ENCODE data around the gene NELL1.

Gene NELL1

DNA sequence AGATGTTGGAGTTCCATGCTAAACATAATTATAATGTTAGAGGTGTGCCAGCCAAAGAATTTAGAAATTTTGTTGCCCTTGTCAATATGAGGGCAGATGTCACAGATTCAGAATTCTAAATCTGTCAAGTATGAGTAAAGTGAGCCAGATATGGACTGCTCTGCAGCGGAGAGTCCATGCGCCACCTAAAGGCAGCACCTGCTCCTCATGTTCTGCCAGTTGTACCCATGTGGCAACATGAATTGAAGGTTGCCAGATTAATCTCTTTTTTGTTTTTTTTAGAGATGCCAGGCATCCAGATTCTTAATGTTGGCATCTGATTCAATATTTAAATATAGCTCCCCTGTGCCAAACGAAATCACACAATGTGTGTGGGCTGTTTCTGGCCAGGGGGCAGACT lies 844.9 kb downstream of the NELL1 start:
- DNase-seq: no peak

DNA sequence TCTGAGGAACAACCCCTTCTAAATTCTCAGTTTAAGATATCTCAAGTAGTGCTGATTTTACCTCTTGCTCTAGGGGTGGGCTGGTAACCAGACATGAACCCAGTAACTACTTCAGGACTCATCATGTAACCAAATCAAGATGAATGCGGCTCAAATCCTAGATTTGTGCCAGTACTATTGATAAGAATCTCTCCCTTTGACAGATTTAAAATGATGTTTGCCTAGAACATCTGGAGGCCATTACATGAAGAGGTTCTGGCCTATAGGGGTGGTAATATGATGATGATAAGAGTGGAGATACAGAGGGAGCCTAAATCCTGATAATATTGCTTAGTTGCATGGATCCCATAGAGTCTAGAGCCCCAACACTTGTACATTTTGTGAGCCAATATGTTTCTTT lies 850.9 kb downstream of the NELL1 start:
- no peak for DNase-seq

DNA sequence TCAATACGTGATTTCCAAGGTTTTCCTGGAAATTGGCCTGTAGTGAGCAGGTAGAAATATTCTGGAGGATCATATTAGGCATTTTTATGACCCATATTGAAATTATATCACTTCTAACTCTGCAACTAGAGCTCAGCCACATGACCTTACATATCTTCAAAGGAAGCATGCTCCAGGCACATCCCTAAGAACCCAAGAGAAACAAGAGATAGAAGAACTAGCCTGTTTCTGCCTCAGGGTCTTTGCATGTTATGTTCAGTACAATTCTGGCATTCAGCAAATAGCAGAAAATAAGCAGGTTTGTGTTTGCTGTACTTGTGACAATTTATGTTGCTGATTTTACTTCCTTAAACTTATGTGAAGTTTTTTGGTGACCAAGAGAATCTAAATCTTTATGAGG lies 859.8 kb downstream of the NELL1 start:
- no peak for DNase-seq

DNA sequence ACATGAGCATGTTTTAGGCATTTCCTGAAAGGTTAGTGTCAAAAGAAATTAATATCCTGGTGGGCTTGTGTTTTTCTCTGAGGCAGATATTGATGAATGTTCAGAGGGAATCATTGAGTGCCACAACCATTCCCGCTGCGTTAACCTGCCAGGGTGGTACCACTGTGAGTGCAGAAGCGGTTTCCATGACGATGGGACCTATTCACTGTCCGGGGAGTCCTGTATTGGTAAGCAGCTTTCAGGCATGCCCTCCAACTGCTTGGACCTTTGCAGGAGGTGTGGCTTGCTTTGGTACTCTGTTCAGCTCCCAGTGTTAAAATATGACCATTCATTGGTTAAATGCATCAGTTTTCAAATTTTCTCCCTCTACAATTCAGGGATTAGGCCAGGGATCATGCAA lies 864.9 kb downstream of the NELL1 start:
- no peak for DNase-seq

DNA sequence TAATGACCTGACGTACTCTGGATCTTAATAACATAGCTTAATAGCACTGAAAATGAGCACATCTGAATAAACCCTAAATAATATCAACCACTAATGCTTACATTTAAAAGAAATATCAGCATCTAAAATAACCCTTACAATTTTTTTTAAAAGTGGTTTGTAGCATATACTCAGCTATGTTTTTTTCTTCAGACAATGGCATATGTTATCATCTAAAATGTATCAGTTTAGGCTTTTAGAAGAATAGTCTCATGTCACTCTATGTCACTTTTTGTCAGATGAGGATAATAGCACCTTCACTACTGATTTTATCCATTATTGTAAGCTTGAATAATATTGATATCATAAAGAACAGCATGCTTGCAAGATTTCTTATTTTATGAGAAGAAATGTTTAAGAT lies 868.6 kb downstream of the NELL1 start:
- no peak for DNase-seq

DNA sequence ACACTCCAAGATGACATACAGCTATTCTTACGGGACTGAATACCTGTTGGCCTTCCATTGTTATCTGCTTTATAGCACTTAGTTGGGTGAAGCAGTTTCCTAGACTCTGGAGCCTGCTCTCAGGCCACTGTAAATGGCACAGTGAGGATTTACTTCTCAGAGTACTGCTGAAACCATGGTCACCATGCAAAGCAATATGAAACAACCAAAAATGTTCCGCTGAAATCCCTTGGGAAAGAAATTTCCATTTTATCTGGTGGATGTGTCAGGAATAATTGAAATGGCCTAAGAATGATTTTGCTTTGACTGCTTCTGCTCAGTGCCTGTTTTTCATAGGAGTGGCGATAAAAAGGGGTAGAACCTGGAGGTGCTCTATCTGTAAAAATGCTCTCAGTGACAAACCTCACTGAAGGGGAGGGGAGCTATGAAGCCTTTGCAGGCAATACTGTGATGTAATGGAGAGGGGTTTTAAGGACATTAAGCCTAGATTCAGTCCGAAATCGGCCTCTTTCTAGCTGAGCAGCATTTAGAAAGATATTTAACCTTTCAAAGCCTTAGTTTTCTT lies 871.9 kb downstream of the NELL1 start:
- no peak for DNase-seq

DNA sequence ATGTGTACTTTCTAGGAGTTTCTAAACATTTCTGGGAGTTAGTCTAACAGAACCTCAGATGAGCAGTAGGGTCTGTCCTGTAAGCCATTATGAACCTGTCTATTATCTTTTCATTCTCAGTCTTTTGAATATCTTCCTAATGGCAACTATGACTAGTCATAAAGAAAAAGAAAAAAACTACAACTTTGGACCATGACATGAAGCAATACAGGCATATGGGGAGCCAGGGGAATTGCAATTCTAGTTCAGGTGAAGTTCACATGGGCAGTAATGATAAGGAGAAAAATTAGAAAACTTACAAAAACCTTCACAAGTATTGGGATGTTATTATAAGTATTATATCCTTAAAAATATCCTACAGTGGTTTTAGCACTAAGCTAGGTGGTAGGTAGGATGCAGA lies 874.5 kb downstream of the NELL1 start:
- DNase-seq: no peak

DNA sequence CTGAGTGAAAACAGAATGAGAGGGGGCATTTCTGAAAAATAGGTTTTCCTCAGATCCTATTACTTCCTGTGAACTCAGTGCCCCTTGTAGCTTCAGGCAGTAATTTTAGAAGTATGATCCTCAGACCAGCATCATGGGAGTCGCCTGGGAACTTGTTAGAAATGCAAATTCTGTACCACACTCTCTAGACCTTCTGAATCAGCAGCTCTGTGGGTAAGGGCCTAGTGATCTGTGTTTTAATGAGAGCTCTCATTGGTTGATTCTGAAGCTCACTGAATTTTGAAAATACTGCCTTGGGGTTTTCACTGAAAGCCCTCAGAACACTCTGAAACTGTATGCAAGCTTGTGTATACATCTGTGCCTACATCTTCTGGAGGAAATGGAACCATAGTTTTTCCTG lies 876.3 kb downstream of the NELL1 start:
- DNase-seq: no peak

DNA sequence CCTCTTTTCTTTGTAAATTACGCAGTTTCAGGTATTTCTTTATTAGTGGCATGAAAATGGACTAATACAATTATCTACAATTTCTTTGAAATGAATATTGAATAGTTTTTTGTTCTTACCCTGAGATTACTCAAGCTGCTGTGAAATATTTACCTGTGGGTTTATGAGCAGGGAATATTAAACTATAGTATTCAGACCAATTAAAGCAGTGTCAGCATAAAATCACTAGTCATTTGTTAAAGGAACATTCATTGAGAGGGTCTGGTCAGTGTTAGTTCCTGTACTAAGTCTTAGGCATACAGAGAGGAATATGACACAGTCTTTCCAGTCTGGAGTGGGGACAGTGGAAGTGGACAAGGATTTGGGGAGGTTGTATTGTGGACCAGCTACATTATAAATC lies 877.3 kb downstream of the NELL1 start:
- DNase-seq: no peak

DNA sequence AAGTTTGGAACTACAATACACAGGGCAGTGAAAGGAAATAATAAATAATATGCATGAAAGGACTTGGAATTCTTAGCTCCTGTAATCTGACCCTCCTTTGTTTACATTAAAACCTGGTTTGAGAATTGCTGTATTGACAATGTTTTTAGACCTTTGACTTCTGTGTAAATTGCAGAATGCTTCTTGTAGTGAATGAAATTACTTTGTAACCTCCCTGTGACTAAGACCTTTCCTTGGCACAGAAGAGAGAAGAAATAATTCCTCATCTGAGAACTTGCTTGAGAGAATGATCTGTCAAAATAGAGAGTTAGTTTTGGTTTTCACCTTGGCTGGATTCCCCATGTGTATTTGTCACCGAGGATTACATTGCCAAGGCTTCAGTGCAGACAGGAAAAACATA lies 883.5 kb downstream of the NELL1 start:
- DNase-seq: no peak

DNA sequence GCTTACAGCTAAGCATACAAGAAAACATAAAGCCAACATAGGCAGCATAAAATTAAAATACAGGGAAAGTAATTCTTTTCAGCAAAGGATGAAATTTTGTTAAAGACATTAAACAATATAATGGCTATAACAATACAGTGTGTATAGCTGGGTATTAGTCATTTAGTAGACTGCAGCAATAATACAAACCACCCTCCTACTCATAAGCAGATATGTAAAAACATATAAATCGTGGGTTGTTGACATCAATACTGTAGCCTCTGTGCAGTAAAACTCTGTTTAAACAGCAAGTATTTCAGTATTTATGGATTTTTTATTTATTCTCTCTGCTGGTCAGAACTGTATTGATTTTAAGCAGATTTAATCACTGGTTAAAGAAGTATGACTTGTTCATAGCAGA lies 884.4 kb downstream of the NELL1 start:
- no peak for DNase-seq

DNA sequence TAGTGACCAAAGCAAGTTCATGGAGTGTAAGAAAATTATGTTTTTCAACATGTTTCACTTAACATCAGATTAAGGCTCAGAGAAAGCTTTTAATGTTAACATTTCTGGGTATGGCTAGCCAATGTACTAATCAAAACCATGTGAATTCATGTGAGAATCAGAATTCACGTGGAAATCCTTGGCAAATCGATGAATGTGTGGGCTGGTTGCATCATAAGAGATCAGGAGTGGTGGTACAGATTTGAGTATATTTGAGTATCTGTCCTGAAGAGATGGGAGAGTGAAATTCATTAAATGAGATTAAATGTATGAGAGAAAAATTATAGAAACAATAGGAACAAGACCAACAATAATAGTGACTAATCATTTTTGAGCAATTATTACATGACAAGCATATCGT lies 884.9 kb downstream of the NELL1 start:
- DNase-seq: no peak

DNA sequence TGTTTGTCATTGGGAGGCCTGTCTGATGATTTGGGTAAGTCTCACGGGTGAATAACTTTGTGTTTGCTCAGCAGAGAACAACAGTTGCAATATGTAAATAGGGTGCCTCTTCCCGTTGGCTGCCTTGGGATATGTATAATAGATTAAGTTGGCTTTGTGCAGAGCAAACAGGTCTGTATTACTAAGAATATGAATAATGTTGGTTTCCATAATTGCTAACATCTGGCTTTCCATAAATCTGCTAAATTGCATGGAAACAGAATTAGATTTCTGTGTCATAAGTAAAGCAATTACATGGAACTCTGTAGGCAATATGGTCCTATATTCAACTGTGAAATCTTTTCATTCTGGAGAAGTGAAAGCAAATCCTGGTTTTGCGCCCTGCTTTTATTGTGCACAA lies 887.5 kb downstream of the NELL1 start:
- DNase-seq: no peak

DNA sequence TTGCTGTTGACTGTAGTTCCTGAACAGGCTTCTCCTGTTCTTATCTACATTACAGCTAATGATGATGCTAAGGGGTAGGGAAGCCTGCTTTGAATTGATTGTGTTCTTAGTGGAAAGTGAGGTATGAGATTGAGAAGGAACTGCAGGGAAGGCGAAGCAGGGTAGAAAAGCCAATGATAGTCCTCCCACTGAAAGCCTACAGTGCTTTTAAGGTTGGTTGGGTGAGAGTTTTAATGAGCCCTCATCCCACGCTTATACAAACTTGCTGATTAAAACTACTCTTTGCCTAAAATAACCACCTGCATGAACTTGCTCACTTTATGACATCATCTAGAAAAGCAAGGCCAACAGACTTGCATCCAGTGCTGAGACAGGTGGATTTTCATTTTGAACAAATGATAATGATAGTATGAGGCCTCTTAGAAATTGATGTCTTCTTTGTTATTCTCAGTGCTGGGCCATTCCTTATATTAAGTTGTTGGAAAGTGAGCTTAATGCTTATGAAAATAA lies 891.1 kb downstream of the NELL1 start:
- no peak for DNase-seq

DNA sequence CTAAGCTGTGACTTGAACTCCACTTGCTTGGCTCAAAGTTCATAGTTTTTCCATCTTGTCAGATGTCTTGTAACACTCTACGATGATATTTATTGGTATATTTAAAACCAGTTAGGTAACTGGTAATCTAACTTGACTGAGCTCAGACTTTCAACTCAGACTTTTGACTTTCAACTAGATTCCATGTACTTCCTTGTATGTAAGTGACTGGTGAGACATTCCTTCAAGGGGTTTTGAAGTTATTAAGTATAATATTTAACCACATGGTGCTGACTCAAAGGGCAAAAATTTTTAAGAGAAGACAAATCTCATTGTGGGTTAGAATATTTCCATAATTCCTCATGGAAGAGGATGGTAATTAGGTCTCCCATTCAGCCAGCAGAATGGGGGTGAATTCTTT lies 892.2 kb downstream of the NELL1 start:
- DNase-seq: no peak

DNA sequence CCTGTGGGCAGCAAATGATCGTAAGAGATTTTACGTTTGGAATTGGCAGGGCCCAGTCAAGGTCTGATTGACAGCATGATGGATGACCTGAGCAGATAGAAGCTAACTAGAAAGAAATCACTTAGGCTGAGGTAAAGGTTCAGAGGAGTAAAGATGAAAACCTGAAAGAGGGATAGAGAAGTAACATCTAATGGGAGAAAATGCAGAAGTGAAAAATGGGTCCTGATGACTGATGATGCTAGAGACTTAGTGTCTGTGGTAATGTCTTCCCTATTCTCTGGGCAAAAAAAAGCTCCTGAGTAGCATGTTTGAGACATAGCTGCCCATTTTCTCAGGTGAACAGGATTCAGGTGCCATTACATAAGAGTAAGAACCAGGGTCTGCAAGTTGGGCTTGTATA lies 894.7 kb downstream of the NELL1 start:
- DNase-seq: no peak

DNA sequence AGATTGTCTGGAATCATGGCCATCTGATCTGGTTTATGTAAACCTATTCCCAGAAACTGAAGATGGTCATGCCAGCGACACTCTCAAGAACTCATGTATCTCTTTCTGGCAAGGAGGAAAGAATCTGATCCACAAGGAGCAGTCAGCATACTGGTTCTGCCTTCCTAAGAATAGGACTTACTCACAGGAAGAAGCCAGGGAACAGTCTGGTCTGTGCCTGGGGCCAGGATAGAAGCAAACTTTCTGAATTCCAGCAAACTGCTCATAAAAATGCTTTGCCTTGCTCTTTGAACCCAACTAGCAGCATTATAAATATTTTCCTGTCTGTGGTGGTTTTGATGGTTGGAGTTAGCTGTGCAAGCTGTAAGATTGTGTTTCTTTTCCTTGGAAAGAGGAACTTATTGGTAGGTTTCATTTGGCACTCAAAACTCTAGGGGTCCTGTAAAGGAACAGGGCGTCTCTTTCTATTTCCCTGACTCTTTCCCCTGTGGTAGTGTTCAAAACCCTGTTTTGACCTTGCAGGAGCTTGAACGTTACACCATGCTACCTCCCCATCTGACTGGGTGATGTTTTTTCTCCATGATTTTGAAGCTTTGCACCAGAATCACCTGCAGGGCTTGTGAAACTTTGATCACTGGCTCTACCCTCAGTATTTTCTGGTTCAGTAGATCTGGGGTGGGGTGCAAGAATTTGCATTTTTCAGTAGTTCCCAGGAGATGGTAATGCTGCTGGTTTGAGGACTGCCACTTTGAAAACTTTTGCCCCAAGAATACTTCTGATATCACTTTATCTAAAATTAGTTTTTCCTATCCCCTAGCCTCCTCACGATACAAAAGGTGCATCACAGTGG lies 895.7 kb downstream of the NELL1 start:
- DNase-seq: no peak

DNA sequence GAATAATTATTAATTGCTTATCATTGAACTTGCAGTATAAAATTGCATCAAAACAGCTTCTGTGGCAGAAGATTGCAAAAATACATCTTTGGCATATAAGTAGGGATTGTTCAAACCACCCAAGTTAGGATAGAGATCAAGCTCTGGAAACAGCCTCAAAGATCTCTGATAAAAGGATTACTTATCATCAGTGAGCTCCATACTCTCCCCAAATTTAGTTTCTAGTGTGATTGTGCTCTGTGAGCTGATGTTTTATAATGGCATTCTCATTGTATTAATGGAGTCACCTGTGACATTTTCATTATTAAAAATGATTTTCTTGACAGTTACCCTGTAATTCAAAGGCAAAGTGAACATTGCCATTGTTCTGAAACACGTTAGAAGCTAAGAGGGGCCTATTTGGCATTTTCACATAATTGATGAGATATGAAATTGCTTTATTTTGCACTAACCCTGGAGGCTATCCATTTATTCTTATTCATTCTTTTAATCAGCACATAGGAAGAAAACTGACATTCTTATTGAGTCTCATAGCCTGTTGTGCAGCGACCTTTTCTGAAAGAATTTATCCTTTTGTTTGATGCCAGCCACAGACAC lies 897.2 kb downstream of the NELL1 start:
- no peak for DNase-seq

DNA sequence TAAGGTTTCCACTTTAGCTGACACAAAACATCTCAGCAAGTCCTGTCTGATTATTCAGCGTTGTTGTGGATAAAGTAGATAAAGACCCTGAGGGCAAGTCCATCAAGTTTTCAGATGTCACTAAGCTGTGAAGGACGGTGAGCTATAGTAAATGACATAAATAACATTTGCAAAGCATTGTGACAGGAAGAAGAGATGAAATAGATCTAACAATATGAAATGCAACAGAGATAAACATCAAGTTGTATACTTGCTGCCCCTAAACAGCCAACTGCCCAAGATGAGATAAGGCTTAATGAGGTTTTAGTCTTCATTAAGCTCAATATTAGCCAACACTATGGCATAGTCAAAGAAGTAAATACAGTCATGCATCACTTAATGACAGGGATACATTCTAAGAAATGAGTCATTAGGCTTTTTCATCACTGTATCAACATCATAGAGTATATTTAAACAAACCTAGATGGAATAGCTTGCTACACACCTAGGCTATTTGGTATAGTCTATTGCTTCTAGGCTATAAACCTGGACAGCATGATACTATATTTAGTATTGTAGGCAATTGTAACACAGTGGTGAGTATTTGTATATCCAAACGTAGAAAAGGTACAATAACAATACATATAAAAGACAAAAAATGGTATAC lies 898.4 kb downstream of the NELL1 start:
- no peak for DNase-seq

DNA sequence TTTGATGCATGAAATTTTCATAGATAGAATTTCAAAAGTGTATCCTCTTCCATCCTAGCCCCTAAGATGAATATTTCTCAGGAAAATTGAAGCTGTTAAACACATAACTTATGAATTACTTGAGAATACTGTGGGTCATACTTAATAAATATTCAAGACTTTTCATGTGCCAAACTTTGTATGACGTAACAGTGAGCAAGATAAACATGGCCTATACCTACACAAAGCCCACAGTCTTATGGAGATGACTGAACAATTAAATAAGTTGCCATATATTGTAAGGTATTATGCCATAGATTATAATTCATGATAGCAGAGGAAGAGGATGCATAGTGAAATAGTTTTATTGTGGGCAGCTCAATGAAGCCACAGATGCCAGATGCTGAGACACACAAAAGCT lies 902.8 kb downstream of the NELL1 start:
- DNase-seq: no peak

DNA sequence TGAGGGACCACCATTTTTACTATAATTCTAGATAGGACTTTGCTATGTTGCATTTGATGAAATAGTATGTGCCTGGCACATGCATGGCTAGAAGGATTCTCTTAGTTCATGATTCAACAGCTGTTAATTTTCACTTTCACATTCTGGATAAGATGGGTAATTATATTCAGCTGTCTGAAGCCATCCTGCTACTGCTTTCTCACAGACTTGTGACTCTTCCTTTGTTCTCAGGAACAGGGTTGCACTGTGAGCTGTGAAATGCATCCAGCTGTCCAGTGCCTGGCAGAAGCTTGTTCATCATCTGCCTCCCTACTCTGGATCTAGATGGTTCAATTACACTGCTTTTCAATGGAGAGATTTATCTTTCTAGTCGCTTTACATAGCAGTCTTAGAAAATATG lies 913.4 kb downstream of the NELL1 start:
- DNase-seq: no peak

DNA sequence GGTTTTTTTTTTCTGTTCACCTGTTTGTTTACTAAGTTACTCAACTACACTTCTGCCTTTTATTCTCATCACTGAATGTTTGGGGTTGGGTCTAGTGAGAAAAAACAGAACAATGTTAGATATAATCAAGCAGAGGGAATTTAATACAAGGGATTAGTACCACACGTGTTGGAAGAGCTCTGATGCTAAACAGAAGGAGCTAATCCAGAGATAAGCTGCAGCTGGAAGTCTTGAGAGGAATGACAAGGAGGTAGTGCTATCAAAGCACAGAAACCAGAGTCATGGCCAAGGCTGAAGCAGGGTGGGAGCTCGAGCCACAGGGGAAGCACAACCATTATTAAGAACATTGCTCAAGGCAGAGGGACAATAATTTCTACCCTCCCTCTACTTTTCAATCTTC lies 919.4 kb downstream of the NELL1 start:
- no peak for DNase-seq

DNA sequence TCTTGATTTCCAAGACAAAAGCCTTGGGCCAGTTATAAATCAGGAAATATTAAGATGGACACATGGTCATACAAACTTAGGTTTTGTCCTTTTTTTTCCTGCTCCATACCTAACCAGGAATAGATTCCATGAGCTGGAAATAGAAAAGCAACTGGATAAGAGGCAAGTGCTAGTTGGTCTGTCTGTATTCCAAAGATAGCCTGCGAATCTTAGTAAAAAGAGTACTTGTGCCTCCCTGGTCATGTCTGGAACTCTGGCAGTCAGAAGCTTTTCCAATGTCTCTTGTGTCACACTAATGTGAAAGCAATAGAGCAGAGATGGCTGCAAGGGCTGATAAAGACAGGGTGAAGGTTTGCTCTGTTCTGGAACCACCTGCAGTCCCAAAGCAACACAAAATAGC lies 933.3 kb downstream of the NELL1 start:
- DNase-seq: no peak

DNA sequence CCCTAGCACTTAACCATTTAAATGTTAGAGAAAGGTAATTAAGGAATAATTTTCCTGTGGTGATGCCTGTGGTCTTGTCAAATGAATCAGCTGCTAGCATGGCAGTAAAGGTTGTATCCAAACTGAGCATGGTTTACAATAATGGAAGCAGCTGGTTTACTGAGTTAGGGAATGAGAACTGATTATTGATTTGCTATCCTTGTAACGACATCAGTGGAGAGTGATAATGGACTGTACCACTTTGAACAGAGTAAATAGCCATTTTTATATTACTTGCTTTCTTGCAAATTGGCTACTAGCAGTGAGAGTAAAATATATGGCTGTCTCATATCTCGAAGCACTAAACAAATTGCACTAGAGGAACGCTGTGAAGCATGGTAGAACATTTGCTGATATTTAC lies 934.5 kb downstream of the NELL1 start:
- DNase-seq: no peak

All from CD4-positive, alpha-beta T cell treated with Interleukin-1 beta for 1 hour (primary cell).